ENCODE measurements around the gene UNKL. TPM values are rescaled to one million over a fixed set of nuclear protein-coding genes. Genes with fewer than 3 reads are reported as not detected.

Gene UNKL
- total and polyA plus RNA-seq, 10 donors = 6.6 to 80.0 (median 44.4) TPM

DNA sequence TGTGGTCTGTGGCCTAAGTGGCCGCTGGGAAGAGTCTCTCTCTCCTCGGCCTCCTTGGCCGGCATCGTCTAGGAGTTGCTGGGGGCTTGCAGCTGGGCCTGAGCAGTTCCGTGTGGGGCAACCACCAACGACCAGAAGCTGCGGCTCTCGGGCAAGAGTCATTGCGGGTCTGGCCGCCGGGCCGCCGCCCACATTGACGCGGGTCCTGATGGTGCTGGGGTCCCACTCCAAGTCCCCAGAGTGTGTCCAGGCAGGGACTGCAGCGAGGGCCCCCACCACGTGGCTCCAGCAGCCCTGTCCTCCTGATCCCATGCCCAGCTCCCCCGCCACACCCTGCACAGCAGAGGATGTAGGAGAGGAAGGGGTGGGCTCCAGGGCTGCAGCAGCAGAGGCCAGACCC is 30.9 kb downstream of the UNKL start:
- peaks cover 6 to 19% (median 17%) of the 10 kb centered on the region in 6 donors for H3K4me1 ChIP-seq
- WGBS, 5 donors = 91 to 95% (median 93%) methylated on average over 7 to 18 of the region's 18 CpGs; no CpG with 5 or more reads in 1 of the 5 donors
- no peaks in the 10 kb centered on the region for H3K27me3 ChIP-seq (replicated peaks in 1 of 7)
- no peak overlapping the region for H3K27ac ChIP-seq
- TF ChIP-seq POLR2AphosphoS5 (IDR thresholded peaks at IDR 0.05) (peak in 1 of 3 donors; percentile 20), POLR2A (IDR thresholded peaks at IDR 0.05) (no peak)
- H3K9me3 ChIP-seq = no peaks in the 10 kb centered on the region
- no peak for DNase-seq
- peaks cover 0 to 84% (median 60%) of the 10 kb centered on the region in 6 donors for H3K36me3 ChIP-seq
- intact Hi-C loops (cut with DNase I; ENCODE audit: low total_unique reads) = no loop called here
- H3K4me3 ChIP-seq = no peak overlapping the region

DNA sequence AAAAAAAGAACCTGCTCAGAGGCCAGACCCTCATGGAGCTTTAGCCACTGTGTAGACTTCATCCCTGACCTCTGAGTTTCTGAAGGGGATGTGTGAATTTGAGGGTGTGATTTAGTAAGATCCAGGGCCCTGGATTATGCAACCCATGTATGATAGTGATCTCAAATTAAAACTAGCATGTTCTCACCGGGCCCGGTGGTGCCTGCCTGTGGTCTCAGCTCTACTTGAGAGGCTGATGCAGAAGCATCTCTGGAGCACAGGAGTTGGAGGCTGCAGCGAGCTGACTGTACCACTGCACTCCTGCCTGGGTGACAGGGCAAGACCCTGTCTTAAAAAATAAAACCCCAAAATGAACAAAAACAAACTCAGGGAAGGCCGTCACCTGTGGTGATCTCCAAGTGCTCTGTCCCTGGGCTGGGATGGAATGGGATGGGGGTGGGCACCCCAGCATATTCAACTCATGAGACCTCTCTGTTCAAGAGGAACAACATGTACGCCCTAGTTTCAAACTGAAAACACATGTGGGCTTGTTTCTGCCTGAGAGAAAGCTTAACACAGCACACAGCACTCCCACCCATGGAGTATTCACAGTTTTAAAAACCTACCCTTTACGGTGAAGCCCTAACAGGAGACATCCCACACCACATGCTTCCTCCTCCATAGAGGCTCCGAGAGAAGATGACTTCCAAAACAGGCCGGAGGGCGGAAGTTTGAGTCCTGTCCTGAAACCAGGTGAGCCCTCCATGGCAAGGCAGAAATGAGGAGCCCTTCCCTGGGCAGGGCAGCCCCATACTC is 32.7 kb downstream of the UNKL start:
- Histone ChIP-seq H3K27me3 (replicated peaks in 1 of 7) (no peaks in the 10 kb centered on the region), H3K4me1 (peaks cover 8 to 34% (median 26%) of the 10 kb centered on the region in 6 donors), H3K4me3 (no peak overlapping the region), H3K27ac (no peak overlapping the region), H3K36me3 (peaks cover 0 to 84% (median 48%) of the 10 kb centered on the region in 6 donors), H3K9me3 (no peaks in the 10 kb centered on the region)
- WGBS, 5 donors = 83 to 90% (median 88%) methylated on average over 9 of the region's 9 CpGs
- DNase-seq = no peak
- intact Hi-C loops (cut with DNase I; ENCODE audit: low total_unique reads) = no loop called here
- TF ChIP-seq POLR2A (IDR thresholded peaks at IDR 0.05) = no peak
- TF ChIP-seq, protein P1, sequence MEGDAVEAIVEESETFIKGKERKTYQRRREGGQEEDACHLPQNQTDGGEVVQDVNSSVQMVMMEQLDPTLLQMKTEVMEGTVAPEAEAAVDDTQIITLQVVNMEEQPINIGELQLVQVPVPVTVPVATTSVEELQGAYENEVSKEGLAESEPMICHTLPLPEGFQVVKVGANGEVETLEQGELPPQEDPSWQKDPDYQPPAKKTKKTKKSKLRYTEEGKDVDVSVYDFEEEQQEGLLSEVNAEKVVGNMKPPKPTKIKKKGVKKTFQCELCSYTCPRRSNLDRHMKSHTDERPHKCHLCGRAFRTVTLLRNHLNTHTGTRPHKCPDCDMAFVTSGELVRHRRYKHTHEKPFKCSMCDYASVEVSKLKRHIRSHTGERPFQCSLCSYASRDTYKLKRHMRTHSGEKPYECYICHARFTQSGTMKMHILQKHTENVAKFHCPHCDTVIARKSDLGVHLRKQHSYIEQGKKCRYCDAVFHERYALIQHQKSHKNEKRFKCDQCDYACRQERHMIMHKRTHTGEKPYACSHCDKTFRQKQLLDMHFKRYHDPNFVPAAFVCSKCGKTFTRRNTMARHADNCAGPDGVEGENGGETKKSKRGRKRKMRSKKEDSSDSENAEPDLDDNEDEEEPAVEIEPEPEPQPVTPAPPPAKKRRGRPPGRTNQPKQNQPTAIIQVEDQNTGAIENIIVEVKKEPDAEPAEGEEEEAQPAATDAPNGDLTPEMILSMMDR (IDR thresholded peaks at IDR 0.05 in 8 of 11, conservative IDR thresholded peaks at IDR 0.05 in 3 of 11) = no peak
- no peak for TF ChIP-seq POLR2AphosphoS5 (IDR thresholded peaks at IDR 0.05)

DNA sequence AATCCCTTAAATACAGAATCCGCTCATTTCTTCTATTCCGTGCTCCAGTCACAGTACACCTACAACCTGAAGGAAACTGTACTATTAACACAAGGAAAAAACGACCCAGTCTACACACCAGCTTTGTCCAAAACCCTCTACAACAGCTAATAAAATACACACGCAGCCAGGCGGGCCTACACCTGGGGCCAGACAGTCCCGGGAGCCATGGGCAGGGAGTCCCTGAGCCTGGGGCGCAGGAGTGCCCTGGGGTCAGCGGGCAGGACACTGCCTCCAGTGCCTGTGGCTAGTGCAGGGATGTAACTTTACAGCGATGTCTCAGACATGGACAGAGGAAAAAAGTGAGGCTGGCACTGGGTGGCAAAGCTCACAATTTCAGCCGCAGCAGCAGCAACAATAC is 34.3 kb downstream of the UNKL start:
- no peaks in the 10 kb centered on the region for H3K9me3 ChIP-seq
- intact Hi-C loops (cut with DNase I; ENCODE audit: low total_unique reads) = no loop called here
- H3K27ac ChIP-seq = no peak overlapping the region
- peaks cover 8 to 34% (median 26%) of the 10 kb centered on the region in 6 donors for H3K4me1 ChIP-seq
- H3K27me3 ChIP-seq (replicated peaks in 1 of 7) = no peaks in the 10 kb centered on the region
- H3K36me3 ChIP-seq = peaks cover 0 to 84% (median 45%) of the 10 kb centered on the region in 6 donors
- H3K4me3 ChIP-seq = peak overlapping the region in 2 of 8 donors; percentile 57 to 73
- DNase-seq = no peak
- WGBS, 5 donors = 88 to 93% (median 89%) methylated on average over 10 of the region's 10 CpGs
- TF ChIP-seq POLR2A (IDR thresholded peaks at IDR 0.05) (no peak), POLR2AphosphoS5 (IDR thresholded peaks at IDR 0.05) (no peak)
- TF ChIP-seq, protein P1 (IDR thresholded peaks at IDR 0.05 in 8 of 11, conservative IDR thresholded peaks at IDR 0.05 in 3 of 11) = no peak

DNA sequence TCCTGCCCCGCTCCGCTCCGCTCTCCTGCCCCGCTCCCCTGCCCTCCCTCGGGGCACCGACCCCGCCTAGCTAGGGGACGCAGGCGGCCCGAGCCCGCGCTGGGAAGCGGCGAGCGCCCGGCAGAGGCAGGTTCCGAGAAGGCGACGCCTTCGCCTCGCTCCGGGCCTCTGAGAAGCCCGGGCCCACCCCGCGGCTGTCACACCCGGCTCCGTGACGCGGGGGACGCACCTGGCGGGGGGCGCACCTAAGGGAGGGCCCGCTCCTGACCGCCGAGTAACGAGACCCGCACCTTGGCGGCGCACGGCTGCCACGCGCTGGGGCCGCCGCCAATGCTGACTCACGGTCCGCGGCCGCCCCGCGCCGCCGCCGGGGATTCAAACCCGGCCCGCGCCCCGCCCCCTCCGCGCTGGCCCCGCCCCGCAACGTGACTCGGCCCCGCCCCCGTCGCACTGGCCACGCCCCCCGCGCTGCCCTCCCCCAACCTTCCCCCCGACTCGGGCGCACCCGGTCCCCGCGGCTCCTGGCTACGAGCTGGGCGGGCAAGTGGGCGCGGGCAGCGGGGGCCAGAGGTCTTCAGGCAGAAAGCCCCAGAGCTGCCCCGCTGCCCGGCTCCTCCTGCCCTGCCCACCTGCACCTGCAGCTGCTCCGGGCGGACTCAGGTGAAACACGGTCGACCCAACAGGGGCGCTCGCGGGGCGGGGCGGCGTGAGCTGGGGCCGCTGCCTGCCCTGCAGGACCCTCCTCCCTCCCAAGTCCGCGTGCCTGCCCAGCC is 35.0 kb downstream of the UNKL start:
- Histone ChIP-seq H3K27me3 (replicated peaks in 1 of 7) (no peaks in the 10 kb centered on the region), H3K36me3 (peaks cover 0 to 84% (median 45%) of the 10 kb centered on the region in 6 donors), H3K27ac (peak overlapping the region in 7 of 8 donors; percentile 73 to 87 (median 78)), H3K9me3 (no peaks in the 10 kb centered on the region), H3K4me1 (peaks cover 8 to 34% (median 26%) of the 10 kb centered on the region in 6 donors), H3K4me3 (peak overlapping the region; percentile 40 to 73 (median 55))
- peak; percentile 85 for DNase-seq
- intact Hi-C loops (cut with DNase I; ENCODE audit: low total_unique reads) = no loop called here
- WGBS, 5 donors = 5 to 17% (median 8%) methylated on average over 6 to 95 of the region's 95 CpGs
- TF ChIP-seq POLR2AphosphoS5 (IDR thresholded peaks at IDR 0.05) = peak in 2 of 3 donors; percentile 12 to 17
- TF ChIP-seq, protein P1 (IDR thresholded peaks at IDR 0.05 in 8 of 11, conservative IDR thresholded peaks at IDR 0.05 in 3 of 11) = no peak
- TF ChIP-seq POLR2A (IDR thresholded peaks at IDR 0.05) = no peak
